Ascending aorta (tissue), 2 donors: Measurements from ENCODE around the gene MYLK4. TPM values are rescaled to one million over a fixed set of nuclear protein-coding genes. Genes with fewer than 3 reads are reported as not detected.

Source experiments
- DNase-seq, 2 donors: peaks; one replicate each; pipeline ENCODE4 v3.0.0-alpha.2; 2019; ENCODE audit warnings: low spot score in 2 of 2
- H3K27ac ChIP-seq, 2 donors: fragments of 200-600 bp; sonication (generic); one replicate each; pipeline ENCODE4 v1.5.1; 2016 to 2017; ENCODE audit warnings: mild to moderate bottlenecking in 1 of 2
- H3K27me3 ChIP-seq: fragments of 200-600 bp; sonication (generic); one replicate; pipeline ENCODE4 v1.5.1; 2017
- H3K36me3 ChIP-seq, 2 donors: fragments of 200-600 bp; sonication (generic); one replicate each; pipeline ENCODE4 v1.5.1; 2016
- H3K4me1 ChIP-seq, 2 donors: fragments of 200-600 bp; sonication (generic); one replicate each; pipeline ENCODE4 v1.5.1; 2016 to 2017; ENCODE audit warnings: mild to moderate bottlenecking in 1 of 2
- H3K4me3 ChIP-seq, 2 donors: fragments of 200-600 bp; sonication (generic); one replicate each; pipeline ENCODE4 v1.5.1; 2016 to 2017; ENCODE audit warnings: mild to moderate bottlenecking in 1 of 2
- H3K9me3 ChIP-seq, 2 donors: fragments of 200-600 bp; sonication (generic); one replicate each; pipeline ENCODE4 v1.5.1; 2016
- CTCF ChIP-seq, 3 experiments: fragments of 200-600 bp in 2 of 3; fragments of 450-650 bp in 1 of 3; sonication (generic) in 2 of 3; IDR thresholded peaks; one replicate each; pipeline ENCODE4 v1.5.1; 2016 to 2019; ENCODE audit warnings: antibody characterized with exemption in 3 of 3, mild to moderate bottlenecking in 1 of 3, moderate library complexity in 1 of 3
- intact Hi-C: fragments of 100-400 bp; cut with DNase I; formaldehyde crosslinking; loops from one replicate; pipeline ENCODE4 v1.15.1; 2023
- total RNA-seq: library from RNA; depleted of rRNA; stranded (reverse); fragments of >200 nt; gene quantifications from one replicate; pipeline ENCODE4 v1.1.0, GENCODE V29; 2016

The MYLK4 gene
- total RNA-seq, 1 donor from 2014 or later = not detected

DNA sequence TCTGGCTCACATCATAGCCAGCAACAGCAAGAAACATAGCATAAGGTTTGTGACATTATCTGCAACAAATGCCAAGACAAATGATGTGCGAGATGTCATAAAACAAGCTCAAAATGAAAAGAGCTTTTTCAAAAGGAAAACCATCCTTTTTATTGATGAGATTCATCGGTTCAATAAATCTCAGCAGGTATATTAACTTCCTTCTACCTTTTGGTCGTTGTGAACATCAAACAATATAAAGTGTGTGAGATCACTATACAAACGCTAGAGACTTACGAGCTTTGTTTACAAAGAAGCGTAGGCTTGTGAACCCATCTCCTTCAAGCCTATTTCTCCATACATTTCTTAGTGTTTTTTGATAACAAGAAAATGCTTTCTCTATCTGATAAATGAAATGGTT lies 18.0 kb upstream of the MYLK4 start:
- Histone ChIP-seq H3K27ac (peak overlapping the region in 1 of 2 donors; percentile 99), H3K4me1 (peaks cover 6 to 39% of the 10 kb centered on the region in 2 donors), H3K4me3 (peak overlapping the region; percentile 93), H3K9me3 (no peaks in the 10 kb centered on the region), H3K36me3 (peaks cover 0 to 18% of the 10 kb centered on the region in 2 donors), H3K27me3 (no peaks in the 10 kb centered on the region)
- no peak for TF ChIP-seq CTCF (IDR thresholded peaks at IDR 0.05)
- DNase-seq = no peak
- intact Hi-C loops = loop anchor here (5.0 kb wide), 2 partner anchors 136 to 299 kb away; partner anchors contain the start of gene RIPK1

GRCh38 chr6:2767657-2768524 lies 17.2 kb upstream of the MYLK4 start:
- H3K36me3 ChIP-seq = peaks cover 0 to 13% of the 10 kb centered on the region in 2 donors
- peak overlapping the region; percentile 27 to 99 for H3K27ac ChIP-seq
- no peaks in the 10 kb centered on the region for H3K27me3 ChIP-seq
- no peak for TF ChIP-seq CTCF (IDR thresholded peaks at IDR 0.05)
- peak overlapping the region; percentile 93 for H3K4me3 ChIP-seq
- intact Hi-C loops = loop anchor here (5.0 kb wide), 2 partner anchors 136 to 299 kb away; partner anchors contain the start of gene RIPK1
- peaks cover 6 to 31% of the 10 kb centered on the region in 2 donors for H3K4me1 ChIP-seq
- no peaks in the 10 kb centered on the region for H3K9me3 ChIP-seq
- DNase-seq = no peak

DNA sequence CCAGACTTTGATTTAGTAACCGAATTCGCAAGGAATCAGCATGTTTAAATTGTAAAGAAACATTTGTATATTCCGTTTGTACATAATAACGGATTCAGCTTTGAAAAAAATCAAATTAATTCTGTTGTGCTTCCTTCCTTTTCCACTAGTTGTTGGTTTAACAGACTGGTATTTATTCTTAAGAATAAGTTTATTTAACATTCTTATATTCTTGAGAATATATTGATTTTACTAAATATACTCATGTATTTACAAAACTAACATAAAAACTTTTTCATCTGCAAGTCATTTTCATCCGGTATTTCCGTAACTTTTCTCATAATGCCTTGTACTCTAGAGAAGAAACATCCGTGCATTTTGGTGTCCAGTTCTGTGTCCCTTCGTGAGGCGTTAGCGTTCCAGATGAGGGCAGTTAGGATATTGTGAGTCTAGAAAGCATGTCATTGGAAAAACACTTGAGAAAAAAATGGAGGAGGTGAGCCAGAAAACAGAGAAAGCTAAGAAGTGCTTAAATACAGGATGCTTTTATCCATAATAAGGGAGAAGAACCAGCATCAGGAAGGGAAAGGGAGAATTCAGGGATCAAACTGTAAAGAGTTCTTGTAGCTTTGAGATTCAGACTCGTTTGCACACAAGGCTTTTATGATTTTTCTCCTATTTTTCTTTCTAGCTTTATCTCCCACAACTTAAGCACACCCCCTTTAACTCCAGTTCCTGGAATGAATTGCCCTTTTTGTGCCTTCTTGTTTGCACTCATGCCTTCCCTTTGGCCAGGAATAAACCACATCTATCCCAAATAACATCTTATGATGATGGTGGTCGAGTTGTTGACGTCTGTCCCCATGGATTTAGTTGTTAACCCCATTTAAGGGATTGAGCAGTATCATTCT lies 16.3 kb upstream of the MYLK4 start:
- H3K4me3 ChIP-seq = peak overlapping the region; percentile 93
- peaks cover 6 to 29% of the 10 kb centered on the region in 2 donors for H3K4me1 ChIP-seq
- H3K27me3 ChIP-seq = no peaks in the 10 kb centered on the region
- TF ChIP-seq CTCF (IDR thresholded peaks at IDR 0.05) = no peak
- H3K36me3 ChIP-seq = peaks cover 0 to 6% of the 10 kb centered on the region in 2 donors
- DNase-seq = no peak
- H3K27ac ChIP-seq = peak overlapping the region; percentile 92 to 99
- no peaks in the 10 kb centered on the region for H3K9me3 ChIP-seq
- intact Hi-C loops = loop anchor here (5.0 kb wide), 2 partner anchors 135 to 300 kb away; partner anchors contain the start of gene RIPK1

DNA sequence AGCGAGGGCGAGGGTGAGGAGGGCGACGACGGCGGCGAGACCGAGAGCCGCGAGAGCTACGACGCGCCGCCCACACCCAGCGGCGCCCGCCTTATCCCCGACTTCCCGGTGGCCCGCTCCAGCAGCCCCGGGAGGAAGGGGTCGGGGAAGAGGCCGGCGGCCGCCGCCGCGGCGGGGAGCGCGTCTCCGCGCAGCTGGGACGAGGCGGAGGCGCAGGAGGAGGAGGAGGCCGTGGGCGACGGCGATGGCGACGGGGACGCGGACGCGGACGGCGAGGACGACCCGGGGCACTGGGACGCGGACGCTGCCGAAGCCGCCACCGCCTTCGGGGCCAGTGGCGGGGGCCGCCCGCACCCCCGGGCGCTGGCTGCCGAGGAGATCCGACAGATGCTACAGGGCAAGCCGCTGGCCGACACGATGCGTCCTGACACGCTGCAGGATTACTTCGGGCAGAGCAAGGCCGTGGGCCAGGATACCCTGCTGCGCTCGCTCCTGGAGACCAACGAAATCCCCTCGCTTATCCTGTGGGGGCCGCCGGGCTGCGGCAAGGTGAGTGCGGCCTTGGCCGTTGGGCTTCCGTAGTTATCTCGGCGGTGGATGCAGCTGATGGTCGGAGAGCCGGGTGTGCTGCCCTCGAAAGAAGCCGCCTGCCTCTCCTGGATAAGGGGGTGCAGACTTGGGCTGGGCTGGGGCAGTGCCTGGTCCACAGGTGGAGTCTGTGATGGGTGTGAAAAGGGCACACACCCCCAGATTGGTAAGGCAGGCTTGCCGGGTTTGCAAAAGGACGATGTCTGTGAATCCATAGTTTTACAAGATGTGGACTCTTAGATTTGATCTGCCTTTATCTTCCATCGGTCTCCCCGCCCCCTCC lies 15.4 kb upstream of the MYLK4 start:
- peak in 1 of 2 donors; percentile 78 for DNase-seq
- no peak for TF ChIP-seq CTCF (IDR thresholded peaks at IDR 0.05)
- Histone ChIP-seq H3K9me3 (no peaks in the 10 kb centered on the region), H3K36me3 (peaks cover 0 to 6% of the 10 kb centered on the region in 2 donors), H3K4me1 (peaks cover 6 to 25% of the 10 kb centered on the region in 2 donors), H3K27me3 (no peaks in the 10 kb centered on the region), H3K4me3 (peak overlapping the region; percentile 93), H3K27ac (peak overlapping the region; percentile 92 to 99)
- intact Hi-C loops = loop anchor here (1.0 to 5.0 kb wide), 5 partner anchors 24 to 301 kb away; partner anchors contain the start of genes RIPK1 and SERPINB1
